Measurements from ENCODE around the gene CACNB2.

DNA sequence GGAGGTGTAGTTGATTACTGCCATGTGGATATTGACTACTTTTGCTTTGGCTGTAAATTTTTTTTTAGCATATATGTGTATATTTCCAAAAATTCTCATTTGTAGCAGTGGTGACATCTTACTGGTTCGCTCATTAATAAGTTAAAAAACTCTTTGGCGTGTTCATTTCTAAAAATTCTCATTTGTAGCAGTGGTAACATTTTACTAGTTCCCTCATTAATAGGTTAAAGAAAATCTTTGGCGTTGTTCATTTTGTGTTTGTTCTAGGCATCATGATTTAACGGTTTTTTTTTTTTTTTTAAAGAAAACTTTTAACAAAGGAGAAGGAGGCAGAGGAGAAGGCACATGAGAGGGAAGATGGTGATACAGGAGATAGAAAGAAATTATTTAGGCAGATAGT is 45.9 kb upstream of the CACNB2 start:
- TF ChIP-seq POLR2AphosphoS5 (IDR thresholded peaks at IDR 0.05) (no peak), POLR2A (IDR thresholded peaks at IDR 0.05) (no peak)
- TF ChIP-seq, protein P1, sequence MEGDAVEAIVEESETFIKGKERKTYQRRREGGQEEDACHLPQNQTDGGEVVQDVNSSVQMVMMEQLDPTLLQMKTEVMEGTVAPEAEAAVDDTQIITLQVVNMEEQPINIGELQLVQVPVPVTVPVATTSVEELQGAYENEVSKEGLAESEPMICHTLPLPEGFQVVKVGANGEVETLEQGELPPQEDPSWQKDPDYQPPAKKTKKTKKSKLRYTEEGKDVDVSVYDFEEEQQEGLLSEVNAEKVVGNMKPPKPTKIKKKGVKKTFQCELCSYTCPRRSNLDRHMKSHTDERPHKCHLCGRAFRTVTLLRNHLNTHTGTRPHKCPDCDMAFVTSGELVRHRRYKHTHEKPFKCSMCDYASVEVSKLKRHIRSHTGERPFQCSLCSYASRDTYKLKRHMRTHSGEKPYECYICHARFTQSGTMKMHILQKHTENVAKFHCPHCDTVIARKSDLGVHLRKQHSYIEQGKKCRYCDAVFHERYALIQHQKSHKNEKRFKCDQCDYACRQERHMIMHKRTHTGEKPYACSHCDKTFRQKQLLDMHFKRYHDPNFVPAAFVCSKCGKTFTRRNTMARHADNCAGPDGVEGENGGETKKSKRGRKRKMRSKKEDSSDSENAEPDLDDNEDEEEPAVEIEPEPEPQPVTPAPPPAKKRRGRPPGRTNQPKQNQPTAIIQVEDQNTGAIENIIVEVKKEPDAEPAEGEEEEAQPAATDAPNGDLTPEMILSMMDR (IDR thresholded peaks at IDR 0.05) = no peak

All from prostate gland (tissue), 2 donors.